ENCODE results near the gene TOMM7.
A peak's percentile ranks its signal among the peaks of the same experiment; 100 is the strongest.
"Not testable (repeated sequence)": the region's sequence is repeated elsewhere in the genome, so short reads cannot be mapped to it uniquely, and the experiment has no call there.

TOMM7 gene

GRCh38 chr7:22853138-22853537 lies 30.5 kb upstream of the TOMM7 start:
- no peak for FAIRE-seq

- FAIRE-seq = no peak
These were observed 28.5 kb upstream of the TOMM7 start for GRCh38 chr7:22851145-22851544.

GRCh38 chr7:22850394-22850793 lies 27.7 kb upstream of the TOMM7 start:
- FAIRE-seq = not testable (repeated sequence)

- FAIRE-seq = no peak
These were observed 27.0 kb upstream of the TOMM7 start for GRCh38 chr7:22849662-22850061.

GRCh38 chr7:22849172-22849571 lies 26.5 kb upstream of the TOMM7 start:
- FAIRE-seq = no peak

GRCh38 chr7:22846961-22847360 lies 24.3 kb upstream of the TOMM7 start:
- no peak for FAIRE-seq

GRCh38 chr7:22845221-22845834 lies 22.7 kb upstream of the TOMM7 start:
- no peak for FAIRE-seq

GRCh38 chr7:22843681-22844309 lies 21.1 kb upstream of the TOMM7 start:
- FAIRE-seq = no peak

- FAIRE-seq = no peak
These were observed 20.3 kb upstream of the TOMM7 start for GRCh38 chr7:22842973-22843372.

GRCh38 chr7:22842383-22842941 lies 19.8 kb upstream of the TOMM7 start:
- no peak for FAIRE-seq

- no peak for FAIRE-seq
These were observed 19.3 kb upstream of the TOMM7 start for GRCh38 chr7:22841954-22842353.

- FAIRE-seq = no peak
These were observed 14.7 kb upstream of the TOMM7 start for GRCh38 chr7:22837308-22837707.

- not testable (repeated sequence) for FAIRE-seq
These were observed 13.9 kb upstream of the TOMM7 start for GRCh38 chr7:22836506-22836905.

GRCh38 chr7:22833957-22834356 lies 11.3 kb upstream of the TOMM7 start:
- FAIRE-seq = no peak

- FAIRE-seq = no peak
These were observed 10.6 kb upstream of the TOMM7 start for GRCh38 chr7:22833113-22833855.

- no peak for FAIRE-seq
These were observed 9.8 kb upstream of the TOMM7 start for GRCh38 chr7:22832401-22832800.

- no peak for FAIRE-seq
These were observed 9.1 kb upstream of the TOMM7 start for GRCh38 chr7:22831602-22832305.

GRCh38 chr7:22827563-22827962 lies 4.9 kb upstream of the TOMM7 start:
- FAIRE-seq = no peak

- no peak for FAIRE-seq
These were observed 3.9 kb upstream of the TOMM7 start for GRCh38 chr7:22826593-22826992.

- FAIRE-seq = no peak
These were observed 2.1 kb upstream of the TOMM7 start for GRCh38 chr7:22824760-22825159.

GRCh38 chr7:22823142-22823497 lies 471 bp upstream of the TOMM7 start:
- peak; percentile 4 for FAIRE-seq

- FAIRE-seq = no peak
These were observed 755 bp downstream of the TOMM7 start for GRCh38 chr7:22821702-22822485.
